HG02763 (cell line): ENCODE measurements around the gene FAM136A.
A peak's percentile ranks its signal among the peaks of the same experiment; 100 is the strongest.
"Not testable (repeated sequence)": the region's sequence is repeated elsewhere in the genome, so short reads cannot be mapped to it uniquely, and the experiment has no call there.

ENCODE experiments used
- ATAC-seq: cut with Tn5 transposase; IDR thresholded peaks from one replicate; pipeline ENCODE4 v1.9.1; 2021; ENCODE audit warnings: mild to moderate bottlenecking, moderate library complexity; ENCODE audit not compliant: unreplicated experiment

FAM136A gene

GRCh38 chr2:70300771-70301343 is 1.0 kb downstream of the FAM136A start:
- ATAC-seq = no peak

DNA sequence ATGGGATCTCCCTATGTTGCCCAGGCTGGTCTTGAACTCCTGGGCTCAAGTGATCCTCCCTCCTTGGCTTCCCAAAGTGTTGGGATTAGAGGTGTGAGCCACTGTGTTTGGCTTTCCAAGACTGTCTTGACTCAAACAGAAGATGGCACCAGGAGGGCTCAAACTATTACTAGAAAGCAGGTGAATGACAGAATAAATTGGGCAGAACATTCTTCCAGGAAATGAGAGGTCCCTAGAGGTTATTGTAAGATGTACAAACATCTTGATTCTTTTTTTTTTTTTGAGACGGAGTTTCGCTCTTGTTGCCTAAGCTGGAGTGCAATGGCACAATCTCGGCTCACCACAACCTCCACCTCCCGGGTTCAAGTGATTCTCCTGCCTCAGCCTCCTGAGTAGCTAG is 4.0 kb downstream of the FAM136A start:
- not testable (repeated sequence) for ATAC-seq

- ATAC-seq = no peak
Measured at GRCh38 chr2:70283500-70284191, 18.2 kb downstream of the FAM136A start.

DNA sequence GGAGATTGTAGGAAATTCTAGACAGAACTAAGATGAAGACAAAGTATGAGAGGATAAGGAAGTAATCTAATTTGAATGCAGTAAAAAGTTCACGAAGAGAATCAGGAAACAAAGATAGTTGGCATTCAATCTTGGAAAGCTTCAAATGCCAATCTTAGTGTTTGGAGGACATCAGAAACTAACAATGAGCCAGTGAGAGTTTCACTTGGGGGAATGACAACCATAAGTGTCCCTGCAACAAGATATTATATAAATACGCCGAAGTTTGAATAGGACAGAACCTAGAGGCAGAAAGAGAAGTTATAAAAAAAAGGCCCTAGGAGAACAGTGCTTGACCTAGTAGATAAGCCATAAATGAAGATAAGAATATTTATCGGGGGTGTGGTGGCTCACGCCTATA is 19.4 kb downstream of the FAM136A start:
- no peak for ATAC-seq

DNA sequence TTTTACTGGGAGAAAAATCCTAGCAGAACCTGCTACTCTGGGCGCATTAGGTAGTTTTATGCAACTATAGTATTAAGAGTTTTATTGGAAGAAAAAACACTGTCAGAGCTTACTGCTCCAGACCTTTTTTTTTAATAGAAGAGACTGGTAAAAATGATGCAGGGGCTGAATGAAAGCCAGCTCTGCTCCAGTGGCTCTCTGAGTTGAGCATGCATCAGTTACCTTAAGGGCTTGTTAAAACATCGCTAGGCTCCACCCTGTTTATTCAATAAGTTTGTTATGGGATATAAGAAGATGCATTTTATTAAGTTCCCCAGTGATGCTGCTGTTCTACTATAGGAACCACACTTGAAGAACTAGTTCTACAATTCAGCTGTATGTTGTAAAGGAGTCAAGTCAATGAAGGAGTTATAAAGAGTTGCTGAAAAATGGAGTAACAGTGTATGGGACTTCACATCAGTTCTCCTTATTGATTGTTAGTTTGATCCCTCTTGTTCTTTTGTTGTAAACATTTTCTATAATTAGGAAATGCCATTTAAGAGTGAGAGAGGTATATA is 21.5 kb downstream of the FAM136A start:
- no peak for ATAC-seq

DNA sequence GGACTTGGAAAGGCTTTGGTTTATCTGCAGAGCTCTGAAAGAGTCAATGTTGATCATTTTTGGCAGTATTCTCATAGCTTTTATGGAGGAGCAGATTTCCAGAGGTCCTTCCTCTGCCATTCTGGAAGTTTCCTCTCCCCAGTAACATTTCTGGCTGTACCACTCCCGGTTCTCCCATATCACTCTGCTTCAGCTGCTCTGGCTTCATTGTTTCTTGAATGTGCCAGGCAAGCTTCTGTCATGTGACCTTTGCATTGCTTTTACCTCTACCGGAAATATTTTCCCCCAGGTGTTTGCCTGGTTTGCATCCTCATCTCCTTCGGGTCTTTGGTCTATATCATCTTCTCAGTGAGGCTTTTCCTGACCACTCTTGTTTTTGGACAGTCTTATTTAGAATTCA is 31.5 kb downstream of the FAM136A start:
- ATAC-seq = no peak

DNA sequence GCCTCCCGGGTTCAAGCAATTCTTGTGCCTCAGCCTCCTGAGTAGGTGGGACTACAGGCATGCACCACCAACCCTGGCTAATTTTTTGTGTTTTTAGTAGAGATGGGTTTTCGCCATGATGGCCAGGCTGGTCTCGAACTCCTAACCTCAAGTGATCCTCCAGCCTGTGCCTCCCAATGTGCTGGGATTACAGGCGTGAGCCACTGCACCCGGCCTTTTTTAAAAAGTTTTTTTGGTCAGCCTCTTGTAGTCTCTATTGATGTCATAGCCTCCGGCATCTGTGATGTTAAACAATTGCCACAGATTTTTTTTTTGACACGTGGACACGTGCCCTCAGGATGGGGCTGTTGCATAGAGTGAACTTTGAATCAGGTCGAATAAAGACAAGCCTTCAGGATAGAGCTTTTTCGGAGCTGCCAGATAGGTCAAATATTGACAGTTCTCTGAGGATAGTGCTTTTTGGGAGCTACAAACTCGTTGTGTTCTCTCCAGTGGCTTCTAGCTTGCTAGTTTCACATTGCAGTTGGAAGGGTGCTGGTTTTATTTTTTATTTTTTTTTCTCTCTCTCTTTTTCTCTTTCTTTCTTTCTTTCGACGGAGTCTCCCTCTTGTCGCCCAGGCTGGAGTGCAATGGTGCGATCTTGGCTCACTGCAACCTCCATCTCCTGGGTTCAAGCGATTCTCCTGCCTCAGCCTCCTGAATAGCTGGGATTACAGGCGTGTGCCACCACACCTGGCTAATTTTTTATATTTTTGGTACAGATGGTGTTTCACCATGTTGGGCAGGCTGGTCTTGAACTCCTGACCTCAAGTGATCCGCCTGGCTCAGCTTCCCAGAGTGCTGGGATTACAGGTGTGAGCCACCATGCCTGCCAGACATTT is 32.2 kb downstream of the FAM136A start:
- not testable (repeated sequence) for ATAC-seq

- ATAC-seq = not testable (repeated sequence)
Measured at GRCh38 chr2:70266925-70267324, 34.9 kb downstream of the FAM136A start.

- no peak for ATAC-seq
Measured at GRCh38 chr2:70261501-70261900, 40.4 kb downstream of the FAM136A start.

DNA sequence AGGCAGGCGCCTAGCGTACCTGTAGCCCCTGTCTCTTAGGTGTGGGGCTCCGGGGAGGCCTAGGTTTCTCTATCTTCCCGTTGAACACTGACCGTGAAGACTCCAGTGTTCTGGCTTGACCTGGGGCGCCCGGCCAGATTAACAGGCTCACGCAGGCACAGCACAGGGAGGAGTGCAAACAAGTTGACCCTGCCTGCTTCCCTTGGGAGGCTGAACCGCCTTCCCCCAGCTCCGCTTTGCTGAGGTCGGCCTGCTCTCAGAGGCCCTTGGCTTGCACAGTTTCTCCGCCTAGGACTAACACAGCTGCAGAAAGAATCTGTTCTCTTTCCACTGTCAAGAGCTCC is 43.4 kb downstream of the FAM136A start:
- peak; percentile 12 for ATAC-seq

DNA sequence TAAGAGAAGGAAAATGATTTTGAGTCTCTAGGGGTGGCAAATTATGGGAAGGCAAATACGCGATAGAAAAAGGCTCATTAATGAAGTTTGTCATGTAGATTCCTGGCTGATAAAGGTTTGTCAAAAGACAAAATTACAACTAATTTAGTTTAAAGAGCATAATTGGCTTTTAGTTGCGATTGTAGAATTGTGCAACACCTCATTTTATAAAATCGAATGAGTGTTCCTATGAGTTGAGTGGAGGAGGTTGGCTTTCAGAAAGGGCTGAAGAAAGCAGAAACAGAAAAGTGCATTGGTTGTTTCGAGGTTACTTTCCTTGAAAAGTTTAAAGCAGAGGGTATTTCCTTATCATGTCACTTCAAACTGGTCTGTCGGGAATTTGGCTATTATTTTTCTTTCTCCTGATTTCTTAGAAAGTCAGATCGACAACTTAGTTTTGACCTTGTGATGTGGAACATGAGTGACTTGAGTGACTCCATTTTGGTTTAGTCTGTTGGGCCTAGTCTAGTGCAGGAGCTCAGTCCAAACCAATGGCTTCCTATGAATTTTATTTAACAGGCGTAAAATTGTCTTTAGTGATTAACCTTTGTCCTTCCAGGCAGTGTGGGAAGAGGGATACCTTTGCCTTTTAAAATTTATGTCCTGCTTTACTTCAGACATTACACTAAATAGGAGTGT is 46.1 kb downstream of the FAM136A start:
- no peak for ATAC-seq

DNA sequence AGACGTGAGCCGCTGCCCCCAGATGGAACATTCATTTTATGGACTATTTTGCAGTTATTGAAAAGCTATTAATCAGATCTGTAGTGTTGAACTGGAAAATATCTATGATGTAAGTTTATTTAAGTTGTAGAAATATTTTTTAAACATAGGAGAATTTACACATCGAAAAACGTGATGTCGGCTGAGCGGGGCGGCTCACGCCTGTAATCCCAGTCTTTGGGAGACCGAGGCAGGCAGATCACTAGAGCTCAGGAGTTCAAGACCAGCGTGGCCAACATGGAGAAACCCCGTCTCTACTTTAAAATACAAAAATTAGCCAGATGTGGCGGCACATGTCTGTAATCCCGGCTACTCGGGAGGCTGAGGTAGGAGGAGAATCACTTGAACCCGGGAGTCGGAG is 51.4 kb downstream of the FAM136A start:
- no peak for ATAC-seq

GRCh38 chr2:70248181-70248847 is 53.6 kb downstream of the FAM136A start, which contains the start of gene TIA1:
TIA1 (minus strand) TSS chr2:70248628; CDS start chr2:70248430, 198 bp downstream.
- peak; percentile 97 for ATAC-seq

GRCh38 chr2:70247364-70248180 is 54.3 kb downstream of the FAM136A start:
- ATAC-seq = no peak
